Parathyroid adenoma (tissue), 2 donors: ENCODE data around the gene DDAH1.

ENCODE experiments used
- H2AFZ ChIP-seq: fragments of 300-600 bp; sonication (generic); one replicate; pipeline ENCODE4 v1.7.0; 2017; ENCODE audit warnings: antibody characterized with exemption, mild to moderate bottlenecking
- H3K27ac ChIP-seq: fragments of 300-600 bp; sonication (generic); one replicate; pipeline ENCODE4 v1.7.0; 2017
- H3K27me3 ChIP-seq: fragments of 300-600 bp; sonication (generic); one replicate; pipeline ENCODE4 v1.7.0; 2017; ENCODE audit warnings: low read length; ENCODE audit not compliant: control insufficient read depth, insufficient read depth
- H3K36me3 ChIP-seq: fragments of 300-600 bp; sonication (generic); one replicate; pipeline ENCODE4 v1.7.0; 2017; ENCODE audit warnings: low read length; ENCODE audit not compliant: control insufficient read depth, insufficient read depth
- H3K4me1 ChIP-seq: fragments of 300-600 bp; sonication (generic); one replicate; pipeline ENCODE4 v1.7.0; 2017; ENCODE audit warnings: control low read depth
- H3K4me2 ChIP-seq: fragments of 300-600 bp; sonication (generic); one replicate; pipeline ENCODE4 v1.7.0; 2017; ENCODE audit warnings: low read length
- H3K4me3 ChIP-seq: fragments of 300-600 bp; sonication (generic); one replicate; pipeline ENCODE4 v1.7.0; 2017; ENCODE audit warnings: low read depth, low read length
- H3K79me2 ChIP-seq: fragments of 300-600 bp; sonication (generic); one replicate; pipeline ENCODE4 v1.7.0; 2017; ENCODE audit warnings: control low read depth
- H3K9ac ChIP-seq: fragments of 300-600 bp; sonication (generic); one replicate; pipeline ENCODE4 v1.7.0; 2017; ENCODE audit warnings: mild to moderate bottlenecking
- H3K9me3 ChIP-seq: fragments of 300-600 bp; sonication (generic); one replicate; pipeline ENCODE4 v1.7.0; 2017; ENCODE audit warnings: low read length; ENCODE audit not compliant: control insufficient read depth
- TF ChIP-seq, protein P1 (sequence below): fragments of 300-600 bp; sonication (generic); IDR thresholded peaks from one replicate; pipeline ENCODE4 v1.7.0; 2017; ENCODE audit warnings: antibody characterized with exemption, mild to moderate bottlenecking
- donor health status: primary hyperparathyroidism.

DDAH1 gene

DNA sequence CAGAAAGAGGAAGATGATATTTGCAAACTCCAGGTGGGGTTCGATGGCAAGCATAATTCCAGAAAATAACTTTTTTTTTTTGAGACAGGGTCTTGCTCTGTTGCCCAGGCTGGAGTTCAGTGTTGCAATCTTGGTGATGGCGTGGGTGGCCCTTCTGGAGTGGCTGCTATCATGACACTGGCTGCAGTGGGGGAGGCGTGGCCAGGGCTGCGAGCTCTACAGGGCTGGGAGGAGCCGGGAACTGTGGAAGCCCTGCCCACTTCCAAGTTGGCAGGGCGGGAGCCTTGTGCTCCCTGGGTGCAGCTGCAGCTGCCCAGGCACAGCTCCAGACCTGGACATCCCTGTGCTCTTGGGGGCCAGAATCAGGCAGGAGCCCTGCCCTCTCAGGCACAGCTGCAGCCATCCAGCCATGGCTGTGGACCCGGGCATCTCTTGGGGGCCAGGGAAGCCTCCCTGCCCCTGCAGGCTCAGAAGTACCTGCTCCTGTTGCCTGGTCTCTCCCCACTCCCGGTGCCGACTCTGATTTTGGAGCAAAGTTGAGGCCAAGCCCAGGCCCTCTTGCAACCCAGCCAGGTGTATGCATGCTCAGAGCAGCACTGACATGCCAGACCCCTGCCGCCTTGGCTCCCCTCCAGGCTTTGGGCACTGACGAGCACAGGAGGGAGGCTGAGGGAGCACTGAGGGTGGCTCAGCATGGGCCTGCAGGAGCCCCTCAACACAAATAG is 181.3 kb downstream of the DDAH1 start:
- Histone ChIP-seq H3K9ac (no peak overlapping the region), H3K27me3 (no peaks in the 10 kb centered on the region)
- TF ChIP-seq, protein P1, sequence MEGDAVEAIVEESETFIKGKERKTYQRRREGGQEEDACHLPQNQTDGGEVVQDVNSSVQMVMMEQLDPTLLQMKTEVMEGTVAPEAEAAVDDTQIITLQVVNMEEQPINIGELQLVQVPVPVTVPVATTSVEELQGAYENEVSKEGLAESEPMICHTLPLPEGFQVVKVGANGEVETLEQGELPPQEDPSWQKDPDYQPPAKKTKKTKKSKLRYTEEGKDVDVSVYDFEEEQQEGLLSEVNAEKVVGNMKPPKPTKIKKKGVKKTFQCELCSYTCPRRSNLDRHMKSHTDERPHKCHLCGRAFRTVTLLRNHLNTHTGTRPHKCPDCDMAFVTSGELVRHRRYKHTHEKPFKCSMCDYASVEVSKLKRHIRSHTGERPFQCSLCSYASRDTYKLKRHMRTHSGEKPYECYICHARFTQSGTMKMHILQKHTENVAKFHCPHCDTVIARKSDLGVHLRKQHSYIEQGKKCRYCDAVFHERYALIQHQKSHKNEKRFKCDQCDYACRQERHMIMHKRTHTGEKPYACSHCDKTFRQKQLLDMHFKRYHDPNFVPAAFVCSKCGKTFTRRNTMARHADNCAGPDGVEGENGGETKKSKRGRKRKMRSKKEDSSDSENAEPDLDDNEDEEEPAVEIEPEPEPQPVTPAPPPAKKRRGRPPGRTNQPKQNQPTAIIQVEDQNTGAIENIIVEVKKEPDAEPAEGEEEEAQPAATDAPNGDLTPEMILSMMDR: no peak

DNA sequence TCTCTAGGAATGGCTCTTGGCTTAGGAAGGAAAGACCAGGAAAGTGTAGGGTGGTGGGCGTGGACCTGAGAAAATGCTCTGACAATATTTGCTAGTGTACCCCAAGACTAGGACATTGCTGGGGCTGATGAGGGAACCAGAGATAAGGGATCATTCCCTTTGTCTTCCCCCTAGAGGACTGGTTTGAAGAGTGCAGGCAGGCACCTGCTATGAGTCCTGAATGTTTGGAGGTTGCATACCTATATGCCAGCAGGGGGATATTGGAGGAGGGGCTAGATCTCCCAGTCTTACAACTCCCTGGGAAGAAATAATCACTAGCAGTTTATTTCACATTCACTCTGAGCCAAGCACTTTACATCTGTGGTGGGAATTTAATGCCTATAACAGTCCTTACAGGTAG is 182.5 kb downstream of the DDAH1 start:
- TF ChIP-seq, protein P1: no peak

More for the DNA sequence above, 181.3 kb downstream of the DDAH1 start:
- no peaks in the 10 kb centered on the region for H3K9me3 ChIP-seq
- H3K36me3 ChIP-seq: no peaks in the 10 kb centered on the region
- H2AFZ ChIP-seq: no peak overlapping the region
- no peaks in the 10 kb centered on the region for H3K4me1 ChIP-seq
- no peak overlapping the region for H3K4me3 ChIP-seq
- no peak overlapping the region for H3K27ac ChIP-seq
- H3K4me2 ChIP-seq: no peak overlapping the region
- no peaks in the 10 kb centered on the region for H3K79me2 ChIP-seq

DNA sequence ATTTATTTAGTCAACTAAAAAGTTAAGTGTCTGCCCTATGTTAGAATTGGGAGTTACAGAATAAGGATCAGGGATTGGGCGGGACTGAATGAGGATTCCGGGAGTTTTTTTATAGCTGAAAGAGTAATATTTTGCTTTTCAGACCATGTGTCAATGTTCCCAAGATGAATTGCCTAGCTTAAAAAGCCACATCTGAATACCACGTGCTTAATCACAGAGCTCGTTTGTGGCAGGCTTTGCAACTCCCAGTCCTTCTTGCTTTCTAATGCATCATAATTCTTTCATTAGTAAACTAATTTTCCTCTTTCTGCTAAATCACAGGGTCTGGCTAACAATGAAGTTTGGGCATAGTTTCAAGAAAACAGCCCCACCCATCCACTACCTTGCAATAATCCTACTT is 184.3 kb downstream of the DDAH1 start:
- no peak overlapping the region for H3K9ac ChIP-seq
- H3K36me3 ChIP-seq: no peaks in the 10 kb centered on the region
- H3K9me3 ChIP-seq: no peaks in the 10 kb centered on the region
- no peaks in the 10 kb centered on the region for H3K4me1 ChIP-seq
- H3K79me2 ChIP-seq: no peaks in the 10 kb centered on the region
- no peak overlapping the region for H3K4me2 ChIP-seq
- no peak overlapping the region for H3K27ac ChIP-seq
- H3K27me3 ChIP-seq: no peaks in the 10 kb centered on the region
- no peak overlapping the region for H3K4me3 ChIP-seq
- H2AFZ ChIP-seq: no peak overlapping the region
- TF ChIP-seq, protein P1: no peak

More for the DNA sequence above, 182.5 kb downstream of the DDAH1 start:
- H3K9ac ChIP-seq: no peak overlapping the region
- H3K27ac ChIP-seq: no peak overlapping the region
- no peaks in the 10 kb centered on the region for H3K36me3 ChIP-seq
- H3K4me3 ChIP-seq: no peak overlapping the region
- H3K79me2 ChIP-seq: no peaks in the 10 kb centered on the region
- H3K4me2 ChIP-seq: no peak overlapping the region
- no peak overlapping the region for H2AFZ ChIP-seq
- H3K27me3 ChIP-seq: no peaks in the 10 kb centered on the region
- H3K4me1 ChIP-seq: no peaks in the 10 kb centered on the region
- no peaks in the 10 kb centered on the region for H3K9me3 ChIP-seq

DNA sequence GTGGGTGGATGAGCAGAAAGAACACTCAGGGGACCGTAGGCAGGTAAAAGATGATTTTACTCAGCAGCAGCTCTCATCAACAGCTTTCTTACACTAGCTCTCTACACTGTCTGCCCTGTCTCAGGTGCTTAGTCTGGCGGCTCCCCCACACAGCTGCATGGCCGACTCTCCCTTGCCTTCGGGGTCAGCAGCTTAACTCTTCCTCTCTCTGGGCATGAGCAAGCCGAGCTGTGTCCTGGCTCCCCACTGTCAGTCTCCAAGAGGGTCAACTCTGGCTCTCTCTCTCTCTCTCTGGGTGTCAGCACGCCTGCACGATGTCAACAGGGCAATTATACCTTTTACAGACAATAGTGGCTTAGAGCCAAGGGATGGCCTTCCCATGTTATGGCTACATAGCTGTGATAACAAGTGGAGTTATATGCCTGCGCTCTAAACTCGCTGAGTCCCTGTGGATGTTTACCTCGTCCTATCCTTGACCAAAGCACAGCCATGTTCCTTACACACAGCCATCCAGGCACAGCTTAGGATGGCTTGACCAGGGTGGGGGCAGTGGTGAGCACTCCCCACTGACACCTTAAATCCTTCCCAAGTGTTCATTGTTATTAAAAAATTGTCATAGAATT is 185.4 kb downstream of the DDAH1 start:
- Histone ChIP-seq H3K4me3 (no peak overlapping the region), H3K9me3 (no peaks in the 10 kb centered on the region), H2AFZ (no peak overlapping the region), H3K27ac (no peak overlapping the region), H3K36me3 (no peaks in the 10 kb centered on the region), H3K9ac (no peak overlapping the region), H3K27me3 (no peaks in the 10 kb centered on the region), H3K4me1 (peaks cover 5% of the 10 kb centered on the region), H3K79me2 (no peaks in the 10 kb centered on the region), H3K4me2 (no peak overlapping the region)
- TF ChIP-seq, protein P1: no peak
